Stromal cell of bone marrow (primary cell): ENCODE measurements around the gene MAPK8IP3.

Experiments
- DNase-seq: peaks from one replicate; pipeline ENCODE4 v3.0.0-alpha.2; 2012; ENCODE audit warnings: low read depth

MAPK8IP3 gene

GRCh38 chr16:1762879-1763520 lies 57.0 kb downstream of the MAPK8IP3 start:
- no peak for DNase-seq

GRCh38 chr16:1763521-1764511 lies 57.8 kb downstream of the MAPK8IP3 start:
- no peak for DNase-seq

GRCh38 chr16:1764971-1765370 lies 59.0 kb downstream of the MAPK8IP3 start:
- DNase-seq: no peak

GRCh38 chr16:1765826-1766225 lies 59.8 kb downstream of the MAPK8IP3 start:
- no peak for DNase-seq

- no peak for DNase-seq
These were observed 60.2 kb downstream of the MAPK8IP3 start for GRCh38 chr16:1766231-1766630.

GRCh38 chr16:1766701-1767100 lies 60.7 kb downstream of the MAPK8IP3 start:
- DNase-seq: no peak

- DNase-seq: no peak
These were observed 61.4 kb downstream of the MAPK8IP3 start for GRCh38 chr16:1767116-1767994.

- DNase-seq: no peak
These were observed 62.2 kb downstream of the MAPK8IP3 start for GRCh38 chr16:1768061-1768766.

GRCh38 chr16:1768767-1769401 lies 62.9 kb downstream of the MAPK8IP3 start:
- DNase-seq: no peak

GRCh38 chr16:1769402-1770300 lies 63.7 kb downstream of the MAPK8IP3 start:
- no peak for DNase-seq

- DNase-seq: peak; percentile 38
These were observed 64.6 kb downstream of the MAPK8IP3 start for GRCh38 chr16:1770328-1771187.

- peak; percentile 43 for DNase-seq
These were observed 65.3 kb downstream of the MAPK8IP3 start, which contains the start of gene NME3 for GRCh38 chr16:1771188-1771863. Gene NME3 (minus strand): TSS chr16:1771543. CDS start chr16:1771534, 9 bp downstream.

GRCh38 chr16:1771864-1772361 lies 65.9 kb downstream of the MAPK8IP3 start:
- DNase-seq: no peak

- no peak for DNase-seq
These were observed 66.4 kb downstream of the MAPK8IP3 start, which contains the start of gene EME2 for GRCh38 chr16:1772362-1772907. Gene EME2 (plus strand): TSS chr16:1772810. CDS start chr16:1773228, 418 bp downstream.

- DNase-seq: peak; percentile 57
These were observed 67.1 kb downstream of the MAPK8IP3 start, which contains the start of gene MRPS34 for GRCh38 chr16:1772908-1773702. Gene MRPS34 (minus strand): TSS chr16:1773134. CDS start chr16:1773119, 15 bp downstream.

GRCh38 chr16:1773703-1774447 lies 67.9 kb downstream of the MAPK8IP3 start:
- DNase-seq: no peak
